DND-41 (cell line): ENCODE measurements around the gene DYNLRB1.

ENCODE experiments used
- ATAC-seq: fragments of 200-7000 bp; cut with Tn5 transposase; 3 replicates; pipeline ENCODE4 v1.9.1; 2021; ENCODE audit warnings: low read depth; ENCODE audit not compliant: insufficient read depth
- DNase-seq: peaks from one replicate; pipeline ENCODE4 v3.0.0-alpha.2; 2020
- H2AFZ ChIP-seq: 2 replicates; pipeline ENCODE4 v1.6.0; 2012; ENCODE audit warnings: low read depth, low read length
- H3K27ac ChIP-seq: 2 replicates; pipeline ENCODE4 v1.5.1; 2012; ENCODE audit warnings: low read length, inconsistent platforms
- H3K27me3 ChIP-seq: fragments of 200-600 bp; sonication (generic); 2 replicates; pipeline ENCODE4 v1.6.0; 2012; ENCODE audit warnings: low read length, mild to moderate bottlenecking, inconsistent platforms; ENCODE audit not compliant: insufficient read depth, poor library complexity
- H3K36me3 ChIP-seq: 2 replicates; pipeline ENCODE4 v1.5.1; 2012; ENCODE audit warnings: low read length, inconsistent platforms; ENCODE audit not compliant: insufficient read depth
- H3K4me1 ChIP-seq: 2 replicates; pipeline ENCODE4 v1.5.1; 2012; ENCODE audit warnings: mild to moderate bottlenecking, low read length; ENCODE audit not compliant: insufficient read depth
- H3K4me2 ChIP-seq: 2 replicates; pipeline ENCODE4 v1.6.0; 2012; ENCODE audit warnings: mild to moderate bottlenecking, moderate library complexity, low read length, inconsistent platforms; ENCODE audit not compliant: insufficient read depth
- H3K4me3 ChIP-seq, 2 experiments: fragments of 200-600 bp in 1 of 2; shearing (Covaris generic) in 1 of 2; 2 replicates each; pipeline ENCODE4 v1.5.1; 2012 to 2016; ENCODE audit warnings: inconsistent platforms in 2 of 2, low read length in 2 of 2, mild to moderate bottlenecking in 2 of 2, low read depth in 1 of 2, moderate library complexity in 1 of 2
- H3K79me2 ChIP-seq: 2 replicates; pipeline ENCODE4 v1.6.0; 2012; ENCODE audit warnings: low read length, inconsistent platforms; ENCODE audit not compliant: insufficient read depth
- H3K9ac ChIP-seq: 2 replicates; pipeline ENCODE4 v1.6.0; 2012; ENCODE audit warnings: low read depth, mild to moderate bottlenecking, inconsistent platforms, low read length, moderate library complexity
- H3K9me3 ChIP-seq: 2 replicates; pipeline ENCODE4 v1.5.1; 2012; ENCODE audit warnings: low read length, moderate library complexity, mild to moderate bottlenecking, inconsistent platforms; ENCODE audit not compliant: insufficient read depth, severe bottlenecking
- H4K20me1 ChIP-seq: 2 replicates; pipeline ENCODE4 v1.6.0; 2012; ENCODE audit warnings: low read length; ENCODE audit not compliant: insufficient read depth
- CTCF ChIP-seq: IDR thresholded peaks from 2 replicates; pipeline ENCODE4 v1.5.1; 2012; ENCODE audit warnings: borderline replicate concordance, low read length, moderate library complexity, mild to moderate bottlenecking; ENCODE audit not compliant: poor library complexity, severe bottlenecking; ENCODE audit errors: extremely low read depth
- EZH2 ChIP-seq: IDR thresholded peaks from 3 replicates; pipeline ENCODE4 v1.6.1; 2012; ENCODE audit warnings: borderline replicate concordance, low read depth, mild to moderate bottlenecking, moderate library complexity, low read length, inconsistent platforms; ENCODE audit not compliant: severe bottlenecking

Gene DYNLRB1

DNA sequence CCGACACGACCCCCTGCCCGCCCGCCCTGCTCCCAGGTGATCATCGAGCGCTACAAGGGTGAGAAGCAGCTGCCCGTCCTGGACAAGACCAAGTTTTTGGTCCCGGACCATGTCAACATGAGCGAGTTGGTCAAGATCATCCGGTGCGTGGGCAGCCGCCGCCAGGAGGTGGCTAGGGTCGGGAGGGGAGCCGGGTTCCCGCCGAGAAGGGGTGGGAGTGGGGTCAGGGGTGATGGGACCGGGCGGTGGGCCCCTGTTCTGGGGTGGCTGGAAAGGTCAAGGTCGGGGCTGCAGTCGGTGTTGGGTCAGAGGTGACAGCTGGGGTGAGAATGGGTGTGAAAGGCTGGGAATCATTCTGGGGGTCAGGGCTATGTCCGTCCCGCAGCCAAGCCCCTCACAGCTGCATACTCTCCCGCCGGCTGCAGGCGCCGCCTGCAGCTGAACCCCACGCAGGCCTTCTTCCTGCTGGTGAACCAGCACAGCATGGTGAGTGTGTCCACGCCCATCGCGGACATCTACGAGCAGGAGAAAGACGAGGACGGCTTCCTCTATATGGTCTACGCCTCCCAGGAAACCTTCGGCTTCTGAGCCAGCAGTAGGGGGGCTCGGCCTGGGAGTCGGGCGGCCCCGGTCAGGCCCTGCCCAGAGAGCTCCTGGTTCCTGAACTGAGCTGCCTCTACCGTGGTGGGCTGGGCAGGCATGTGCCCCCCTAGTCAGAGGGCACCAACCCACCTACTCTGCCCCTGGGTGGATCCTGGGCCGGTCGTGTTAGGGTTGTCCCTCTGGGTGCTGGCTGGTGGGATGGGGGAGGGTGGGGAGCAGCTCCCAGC is 43.3 kb downstream of the DYNLRB1 start:
- Histone ChIP-seq H3K4me1 (no peaks in the 10 kb centered on the region), H3K4me3 (no peak overlapping the region), H3K4me2 (no peak overlapping the region), H3K27ac (no peak overlapping the region), H2AFZ (no peak overlapping the region), H3K36me3 (peaks cover 40% of the 10 kb centered on the region), H3K27me3 (no peaks in the 10 kb centered on the region), H3K79me2 (no peaks in the 10 kb centered on the region), H3K9me3 (no peaks in the 10 kb centered on the region), H4K20me1 (no peaks in the 10 kb centered on the region), H3K9ac (no peak overlapping the region)
- no peak for TF ChIP-seq EZH2
- TF ChIP-seq CTCF: no peak
- DNase-seq (no peak), ATAC-seq (no peak)

DNA sequence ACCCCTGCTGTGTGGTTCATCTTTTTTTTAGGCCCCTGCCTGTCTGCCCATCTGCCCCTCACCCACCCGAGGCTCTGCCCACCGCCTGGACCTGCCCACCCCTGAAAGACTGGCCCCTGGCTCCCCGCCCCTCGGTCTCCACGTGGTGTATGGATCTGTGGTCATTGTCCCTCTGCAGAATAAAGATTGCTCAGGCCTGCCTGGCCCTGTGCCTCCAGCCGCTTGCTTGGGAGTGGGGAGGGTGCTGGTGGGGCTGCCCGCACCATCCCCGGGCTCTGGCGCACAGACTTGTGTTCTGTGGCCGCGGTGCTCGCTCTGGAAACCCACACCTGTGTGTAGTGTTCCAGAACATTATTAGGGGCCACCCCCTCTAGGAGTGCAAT is 43.9 kb downstream of the DYNLRB1 start:
- no peak for DNase-seq
- Histone ChIP-seq H3K4me2 (no peak overlapping the region), H3K36me3 (peaks cover 40% of the 10 kb centered on the region), H3K79me2 (no peaks in the 10 kb centered on the region), H4K20me1 (no peaks in the 10 kb centered on the region), H2AFZ (no peak overlapping the region), H3K27ac (no peak overlapping the region), H3K4me3 (no peak overlapping the region), H3K27me3 (no peaks in the 10 kb centered on the region), H3K9ac (no peak overlapping the region), H3K9me3 (no peaks in the 10 kb centered on the region), H3K4me1 (no peaks in the 10 kb centered on the region)
- ATAC-seq: no peak
- TF ChIP-seq EZH2 (no peak), CTCF (no peak)

DNA sequence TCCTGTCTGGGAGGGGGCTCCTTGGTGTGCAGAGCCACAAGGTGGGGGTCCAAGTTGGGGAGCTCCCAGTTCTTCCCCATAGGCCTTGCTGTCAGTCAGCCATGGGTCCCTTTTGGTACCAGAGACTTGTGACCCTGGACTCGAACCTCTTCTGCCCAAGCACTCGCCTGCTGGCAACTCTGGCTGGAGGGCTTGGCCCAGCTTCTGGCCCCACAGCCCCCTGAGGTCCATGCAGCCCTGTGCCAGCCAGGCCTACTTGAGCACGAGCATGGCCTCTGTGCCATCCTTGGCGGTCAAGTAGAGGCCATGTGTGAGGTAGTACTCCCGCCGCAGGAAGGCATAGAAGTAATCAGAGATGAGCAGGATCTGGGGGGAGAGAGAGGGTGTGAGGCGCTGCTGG is 44.4 kb downstream of the DYNLRB1 start:
- Histone ChIP-seq H3K27ac (no peak overlapping the region), H3K4me2 (no peak overlapping the region), H3K79me2 (no peaks in the 10 kb centered on the region), H4K20me1 (peaks cover 1% of the 10 kb centered on the region; the same call in 1 of the 2 replicates), H3K4me3 (no peak overlapping the region), H3K9me3 (no peaks in the 10 kb centered on the region), H2AFZ (no peak overlapping the region), H3K9ac (no peak overlapping the region), H3K36me3 (peaks cover 43% of the 10 kb centered on the region), H3K27me3 (no peaks in the 10 kb centered on the region), H3K4me1 (no peaks in the 10 kb centered on the region)
- DNase-seq (no peak), ATAC-seq (no peak)
- no peak for TF ChIP-seq EZH2
- TF ChIP-seq CTCF: no peak

DNA sequence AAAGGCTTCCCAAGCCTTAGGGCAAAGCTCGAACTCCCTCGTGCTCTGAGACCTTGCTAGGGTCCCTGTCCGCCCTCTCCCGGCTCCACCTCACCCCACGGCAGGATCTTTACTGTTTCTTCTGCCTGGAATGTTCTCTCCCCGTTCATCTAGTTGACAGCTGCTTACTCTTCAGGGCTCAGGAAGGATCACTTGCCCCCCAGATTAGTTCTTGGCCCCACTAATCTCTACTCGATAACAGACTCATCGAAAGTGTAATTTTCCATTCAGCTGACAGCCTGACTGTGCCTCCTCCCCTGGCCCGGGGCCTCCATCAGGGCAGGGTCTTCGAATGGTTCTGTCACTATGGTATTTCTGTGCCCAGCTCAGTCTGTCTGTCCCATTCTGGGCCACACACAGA is 45.4 kb downstream of the DYNLRB1 start:
- no peak for TF ChIP-seq EZH2
- TF ChIP-seq CTCF: no peak
- ATAC-seq: no peak

More for the DNA sequence above, 45.4 kb downstream of the DYNLRB1 start:
- H3K27ac ChIP-seq: no peak overlapping the region
- H3K4me2 ChIP-seq: no peak overlapping the region
- no peaks in the 10 kb centered on the region for H3K79me2 ChIP-seq
- H3K9me3 ChIP-seq: no peaks in the 10 kb centered on the region
- no peak overlapping the region for H2AFZ ChIP-seq
- no peaks in the 10 kb centered on the region for H3K27me3 ChIP-seq
- no peak overlapping the region for H3K9ac ChIP-seq
- peaks cover 4% of the 10 kb centered on the region; the same call in 1 of the 2 replicates for H4K20me1 ChIP-seq
- H3K4me1 ChIP-seq: no peaks in the 10 kb centered on the region
- no peak for DNase-seq
- peaks cover 53% of the 10 kb centered on the region for H3K36me3 ChIP-seq
- no peak overlapping the region for H3K4me3 ChIP-seq
